Measurements from ENCODE around the gene CFAP61.

Gene CFAP61

DNA sequence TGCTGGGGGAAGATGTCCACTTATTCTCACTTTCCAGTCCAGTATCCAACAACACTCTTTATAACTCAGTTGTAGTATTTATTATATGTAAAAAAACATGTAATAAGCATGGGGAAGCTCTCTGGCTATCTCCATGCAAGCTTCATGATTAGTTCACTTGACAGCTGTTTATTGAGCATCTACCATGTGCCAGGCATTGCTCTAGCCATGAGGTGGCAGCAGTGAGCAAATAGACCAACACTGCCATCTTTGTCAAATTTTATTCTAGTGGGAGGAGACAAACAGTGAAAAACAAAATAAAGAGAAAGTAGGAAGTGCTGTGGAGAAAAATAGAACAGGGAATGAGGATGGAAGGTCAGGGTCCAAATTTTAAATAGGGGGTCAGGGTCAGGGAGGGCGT lies 131.8 kb downstream of the CFAP61 start:
- peak; percentile 37 for DNase-seq

DNA sequence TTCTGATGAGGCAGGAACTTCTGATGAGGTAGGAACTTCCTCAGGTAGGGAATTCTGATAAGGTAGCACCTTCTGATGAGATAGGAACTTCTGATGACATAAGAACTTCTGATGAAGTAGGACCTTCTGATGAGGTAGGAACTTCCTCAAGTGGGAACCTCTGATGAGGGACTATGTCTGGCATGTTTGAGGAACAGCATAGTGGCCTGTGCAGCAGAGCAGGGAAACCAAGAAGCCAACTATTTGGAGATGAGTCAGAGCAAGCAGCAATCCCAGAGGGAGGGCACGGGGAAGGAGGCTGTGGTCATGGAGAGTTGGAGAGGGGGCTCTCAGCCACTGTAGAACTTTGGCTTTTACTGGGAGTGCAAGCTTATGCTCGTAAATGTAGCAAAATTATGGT lies 132.4 kb downstream of the CFAP61 start:
- DNase-seq = no peak

DNA sequence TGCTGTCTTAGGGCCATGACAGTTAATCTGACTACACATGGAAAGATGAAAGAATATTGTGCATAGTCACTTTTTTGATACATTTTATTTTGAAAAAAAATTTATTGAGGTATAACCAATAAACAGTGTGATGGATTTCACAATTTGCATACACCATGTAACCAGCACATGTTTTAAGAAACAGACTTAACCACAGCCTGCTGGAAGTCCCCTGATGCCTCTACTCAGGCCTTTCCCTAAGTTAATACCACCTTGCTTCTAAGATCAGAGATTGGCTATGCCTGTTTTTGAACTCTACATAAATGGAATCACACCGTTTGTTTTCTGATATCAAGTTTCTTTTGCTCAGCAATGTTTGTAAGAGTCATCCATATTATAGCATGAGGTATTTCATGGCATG lies 136.3 kb downstream of the CFAP61 start:
- no peak for DNase-seq

GRCh38 chr20:20192366-20192765 lies 140.0 kb downstream of the CFAP61 start:
- DNase-seq = no peak

GRCh38 chr20:20195021-20195705 lies 142.8 kb downstream of the CFAP61 start:
- DNase-seq = no peak

- no peak for DNase-seq
These were observed 144.3 kb downstream of the CFAP61 start for GRCh38 chr20:20196610-20197009.

DNA sequence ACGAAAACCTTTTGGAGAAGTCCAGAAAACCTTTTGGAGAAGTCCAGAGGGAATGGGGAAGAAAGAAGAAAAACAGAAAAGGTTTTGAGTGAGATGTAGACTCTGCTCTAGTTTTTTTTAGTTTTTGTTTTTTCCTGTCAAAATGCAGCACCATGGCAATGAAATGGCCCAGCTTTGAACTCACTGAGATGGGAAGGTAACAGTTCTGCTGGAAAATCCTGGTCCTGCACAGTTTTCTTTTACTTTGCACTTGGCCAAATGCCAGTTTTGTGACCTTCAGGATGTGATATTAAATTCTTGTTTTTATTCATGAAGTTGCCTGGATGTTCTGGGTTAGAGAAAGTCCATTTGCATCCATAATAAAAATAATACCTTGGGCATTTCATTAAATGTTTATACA lies 145.7 kb downstream of the CFAP61 start:
- no peak for DNase-seq

- DNase-seq = no peak
These were observed 147.2 kb downstream of the CFAP61 start for GRCh38 chr20:20199361-20200160.

GRCh38 chr20:20201124-20201523 lies 148.8 kb downstream of the CFAP61 start:
- no peak for DNase-seq

- DNase-seq = no peak
These were observed 149.3 kb downstream of the CFAP61 start for GRCh38 chr20:20201639-20202038.

- no peak for DNase-seq
These were observed 150.4 kb downstream of the CFAP61 start for GRCh38 chr20:20202768-20203167.

GRCh38 chr20:20203784-20204183 lies 151.5 kb downstream of the CFAP61 start:
- no peak for DNase-seq

DNA sequence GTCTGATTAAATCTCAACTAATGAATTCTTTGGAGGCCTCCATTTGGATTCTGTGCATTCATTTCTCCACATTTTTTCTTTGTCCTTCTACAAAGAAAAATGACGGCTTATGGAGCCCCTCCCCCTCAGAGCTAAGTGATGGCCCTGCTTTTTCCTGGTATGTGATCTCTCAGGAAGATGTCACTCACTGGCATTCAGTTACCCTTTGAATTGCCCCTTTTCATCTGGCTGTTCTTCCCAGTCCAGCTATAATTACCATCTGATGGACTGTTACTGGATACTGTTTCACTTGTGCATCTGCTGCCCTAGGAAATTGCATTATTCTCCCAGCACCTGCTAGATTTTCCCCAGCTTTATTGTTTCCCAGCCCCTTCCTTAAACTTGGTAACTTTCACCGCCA lies 151.9 kb downstream of the CFAP61 start:
- no peak for DNase-seq

GRCh38 chr20:20205141-20205861 lies 153.0 kb downstream of the CFAP61 start:
- DNase-seq = no peak

- DNase-seq = no peak
These were observed 153.5 kb downstream of the CFAP61 start for GRCh38 chr20:20205862-20206236.

DNA sequence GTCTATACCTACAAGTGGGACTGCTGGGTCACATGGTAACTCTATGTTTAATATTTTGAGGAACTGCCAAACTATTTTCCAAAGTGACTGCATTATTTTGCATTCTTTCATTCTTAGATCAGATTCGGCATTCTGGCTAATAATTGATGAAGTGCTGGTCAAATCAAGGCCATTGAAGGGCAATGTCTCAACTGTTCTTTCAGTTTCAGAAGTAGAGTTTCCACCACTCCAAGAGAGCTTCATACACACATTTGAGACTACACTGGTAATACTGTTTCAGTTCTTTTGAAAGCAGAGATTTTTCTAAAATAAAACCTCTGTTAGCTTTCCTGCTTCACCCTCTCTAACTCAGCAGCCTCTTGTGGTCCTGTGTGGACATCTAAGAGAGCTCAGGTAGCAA lies 154.5 kb downstream of the CFAP61 start:
- DNase-seq = no peak

GRCh38 chr20:20207291-20207690 lies 155.0 kb downstream of the CFAP61 start:
- no peak for DNase-seq

DNA sequence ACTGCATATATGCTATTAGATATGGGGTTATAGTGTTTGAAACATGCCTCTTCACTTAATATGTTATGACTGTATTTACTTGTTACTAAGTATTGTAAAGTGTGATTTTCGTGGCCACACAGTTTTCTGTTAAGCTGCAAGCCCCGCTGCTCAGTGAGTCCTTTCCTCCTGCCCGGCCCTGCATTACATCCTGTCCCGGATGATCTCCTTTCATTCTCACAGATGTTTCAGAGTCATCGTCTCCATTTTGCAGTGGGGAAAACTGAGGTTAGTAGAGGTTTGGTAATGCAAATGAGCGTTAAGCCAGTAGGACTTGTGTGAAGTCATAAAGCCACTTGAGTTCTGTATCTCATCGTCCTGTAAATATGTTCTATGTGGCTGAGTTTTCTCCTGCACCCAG lies 155.5 kb downstream of the CFAP61 start:
- no peak for DNase-seq

DNA sequence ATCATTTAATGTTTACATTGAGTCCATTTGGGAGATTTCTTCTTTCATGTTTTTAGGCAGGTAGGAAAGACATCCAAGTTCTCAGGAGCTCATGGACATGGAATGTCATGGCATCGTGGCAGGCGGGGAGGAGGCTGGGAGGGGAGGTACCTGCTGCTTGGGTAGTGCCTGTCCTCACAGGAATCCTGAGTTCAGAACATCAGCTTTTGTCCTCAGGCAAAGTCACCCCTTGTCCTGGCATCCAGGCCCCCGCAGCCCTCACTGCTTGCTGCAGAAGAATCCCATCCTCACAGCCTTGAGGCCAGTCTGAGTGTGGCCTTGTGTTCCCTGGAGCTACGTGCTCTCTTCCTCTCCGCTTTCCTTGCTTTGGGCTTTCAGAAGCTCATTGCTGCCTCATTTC lies 157.4 kb downstream of the CFAP61 start:
- no peak for DNase-seq

DNA sequence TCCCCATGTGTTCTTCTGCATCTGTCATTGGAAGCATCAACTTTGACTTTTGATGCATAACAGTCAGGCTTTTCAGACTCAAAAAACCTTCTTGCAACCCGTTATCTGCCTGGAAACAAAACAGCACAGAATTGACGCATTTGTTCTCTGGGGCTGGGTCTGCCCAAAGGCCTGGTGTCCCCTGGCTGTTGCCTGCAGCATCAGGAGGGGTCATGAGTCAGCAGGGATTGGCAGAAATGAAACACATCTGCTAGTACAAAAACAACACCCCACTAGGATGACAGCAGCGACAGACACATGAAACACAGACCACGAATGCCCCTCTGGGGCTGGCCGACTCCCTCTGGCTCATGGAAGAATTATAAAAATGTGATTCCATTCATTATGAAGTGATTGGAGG lies 158.0 kb downstream of the CFAP61 start:
- DNase-seq = no peak

- DNase-seq = no peak
These were observed 158.6 kb downstream of the CFAP61 start for GRCh38 chr20:20210943-20211273.

DNA sequence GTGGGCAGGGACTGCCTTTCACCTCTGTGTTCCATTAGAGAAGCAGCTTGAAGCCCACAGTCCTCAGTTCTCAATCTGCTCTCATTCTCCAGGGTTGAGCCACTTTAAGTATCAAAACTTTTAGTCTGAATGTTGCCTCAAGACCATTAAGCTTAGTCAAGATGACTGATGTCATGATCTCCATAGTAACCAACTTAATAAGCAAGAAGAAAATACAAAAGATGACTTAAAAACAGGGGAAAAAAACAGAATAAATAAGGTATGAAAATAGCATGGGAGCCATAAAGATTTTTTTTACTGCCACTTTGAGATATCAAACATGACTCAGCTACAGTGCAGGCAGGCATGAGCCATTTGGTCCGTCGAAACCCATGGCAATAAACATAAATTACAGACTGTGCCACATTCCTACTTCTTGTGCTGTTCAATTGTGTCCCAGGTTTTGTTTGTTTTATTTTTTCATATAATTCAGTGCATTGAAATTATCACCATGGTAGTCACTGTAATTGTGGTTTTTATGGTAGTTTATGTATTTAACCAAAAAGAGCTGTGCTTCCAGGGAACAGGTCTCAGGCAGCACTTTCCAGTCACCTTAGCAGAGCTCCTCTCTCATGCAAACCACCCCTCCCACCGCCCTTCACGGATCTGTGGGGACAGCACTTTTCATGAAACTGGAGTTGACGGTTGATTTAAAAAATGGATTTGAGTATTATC lies 159.1 kb downstream of the CFAP61 start:
- DNase-seq = no peak

- no peak for DNase-seq
These were observed 159.7 kb downstream of the CFAP61 start for GRCh38 chr20:20211988-20212518.
